PC-3 (cell line): ENCODE results near the gene THADA. TPM values are rescaled to one million over a fixed set of nuclear protein-coding genes. Genes with fewer than 3 reads are reported as not detected.
A peak's percentile ranks its signal among the peaks of the same experiment; 100 is the strongest.

ENCODE experiments used
- ATAC-seq: fragments of 200-7000 bp; cut with Tn5 transposase; 2 replicates; pipeline ENCODE4 v1.9.1; 2020; ENCODE audit warnings: mild to moderate bottlenecking, moderate library complexity
- BruUV-seq: library from RNA; stranded (reverse); fragments of 400-500 nt; replicated peaks from 2 replicates; lab custom pipeline; 2021; lab: Mats Ljungman, UMichigan
- CTCF ChIA-PET: fragments of 300-600 bp; sonication (Branson Sonifier 250); formaldehyde crosslinking; loops from one replicate; lab custom pipeline; 2022; ENCODE audit warnings: antibody characterized with exemption; lab: Charles Lee
- POLR2A ChIA-PET: fragments of 300-600 bp; sonication (Branson Sonifier 250); formaldehyde crosslinking; loops from one replicate; lab custom pipeline; 2022; ENCODE audit warnings: antibody characterized with exemption; ENCODE audit not compliant: unreplicated experiment; lab: Charles Lee
- DNase-seq: peaks from one replicate; pipeline ENCODE4 v3.0.0-alpha.2; 2015
- H2AFZ ChIP-seq: fragments of 300-600 bp; sonication (generic); 2 replicates; pipeline ENCODE4 v1.6.0; 2016; ENCODE audit warnings: antibody characterized with exemption, low read length
- H3F3A ChIP-seq: fragments of 300-600 bp; sonication (generic); one replicate; pipeline ENCODE4 v1.6.0; 2017; ENCODE audit warnings: antibody characterized with exemption, low read length, control low read depth, mild to moderate bottlenecking; ENCODE audit not compliant: unreplicated experiment
- H3K27ac ChIP-seq: fragments of 300-600 bp; sonication (generic); 2 replicates; pipeline ENCODE4 v1.5.1; 2016; ENCODE audit warnings: mild to moderate bottlenecking, low read length
- H3K27me3 ChIP-seq: fragments of 300-600 bp; sonication (generic); 2 replicates; pipeline ENCODE4 v1.6.1; 2016; ENCODE audit warnings: low read length, mixed read lengths
- H3K36me3 ChIP-seq: fragments of 300-600 bp; sonication (generic); 2 replicates; pipeline ENCODE4 v1.6.1; 2016; ENCODE audit warnings: low read depth, mixed run types, low read length, mixed read lengths
- H3K4me1 ChIP-seq: fragments of 300-600 bp; sonication (generic); 2 replicates; pipeline ENCODE4 v1.5.1; 2016; ENCODE audit warnings: low read length; ENCODE audit not compliant: insufficient read depth
- H3K4me2 ChIP-seq: fragments of 300-600 bp; sonication (generic); 2 replicates; pipeline ENCODE4 v1.6.0; 2016; ENCODE audit warnings: low read length
- H3K4me3 ChIP-seq: fragments of 300-600 bp; sonication (generic); 2 replicates; pipeline ENCODE4 v1.5.1; 2016; ENCODE audit warnings: mild to moderate bottlenecking, low read length, mixed read lengths
- H3K79me2 ChIP-seq: fragments of 300-600 bp; sonication (generic); 2 replicates; pipeline ENCODE4 v1.6.1; 2017; ENCODE audit warnings: low read length, mixed read lengths
- H3K9ac ChIP-seq: fragments of 300-600 bp; sonication (generic); 2 replicates; pipeline ENCODE4 v1.6.0; 2016; ENCODE audit warnings: mild to moderate bottlenecking, low read length
- H3K9me2 ChIP-seq: fragments of 300-600 bp; sonication (generic); replicated peaks from 2 replicates; pipeline ENCODE4 v1.6.1; 2016; ENCODE audit warnings: mixed run types, low read length, mixed read lengths
- H3K9me3 ChIP-seq: fragments of 300-600 bp; sonication (generic); 2 replicates; pipeline ENCODE4 v1.6.1; 2016; ENCODE audit warnings: low read length, mixed read lengths
- H4K20me1 ChIP-seq: fragments of 300-600 bp; sonication (generic); 2 replicates; pipeline ENCODE4 v1.6.1; 2016; ENCODE audit warnings: low read length, mixed read lengths
- CTCF ChIP-seq: fragments of 300-600 bp; sonication (generic); conservative IDR thresholded peaks from 2 replicates; pipeline ENCODE4 v1.5.1; 2017; ENCODE audit warnings: antibody characterized with exemption, low read depth, mild to moderate bottlenecking, low read length
- EZH2 ChIP-seq: fragments of 300-600 bp; sonication (generic); IDR thresholded peaks from one replicate; pipeline ENCODE4 v1.6.1; 2017; ENCODE audit warnings: antibody characterized with exemption, mild to moderate bottlenecking, low read length; ENCODE audit not compliant: unreplicated experiment
- EZH2phosphoT487 ChIP-seq: fragments of 300-600 bp; sonication (generic); IDR thresholded peaks from 2 replicates; pipeline ENCODE4 v1.6.1; 2018; ENCODE audit warnings: mild to moderate bottlenecking, antibody characterized with exemption, low read length, borderline replicate concordance
- intact Hi-C: fragments of 100-400 bp; cut with micrococcal nuclease; formaldehyde crosslinking; loops from 2 replicates; pipeline ENCODE4 v1.9.0; 2023
- total RNA-seq: library from RNA; depleted of rRNA; stranded (reverse); fragments of >200 nt; gene quantifications from 2 replicates; pipeline ENCODE4 v1.2.3, GENCODE V29; 2014

THADA gene
- total RNA-seq, 1 experiment from 2014 or later, result 33.6 TPM

- H2AFZ ChIP-seq, result no peak overlapping the region
- POLR2A ChIA-PET, result no interaction called here
- no peaks in the 10 kb centered on the region for H3K9me2 ChIP-seq
- DNase-seq (peak; percentile 83), ATAC-seq (peak; percentile 29; the same call in 1 of the 2 replicates)
- no peak for TF ChIP-seq CTCF
- TF ChIP-seq EZH2phosphoT487, result no peak
- no peak for TF ChIP-seq EZH2
- H3K4me3 ChIP-seq, result no peak overlapping the region
- no peaks in the 10 kb centered on the region for H4K20me1 ChIP-seq
- H3K9ac ChIP-seq, result no peak overlapping the region
- CTCF ChIA-PET, result no interaction called here
- H3K79me2 ChIP-seq, result no peaks in the 10 kb centered on the region
- intact Hi-C loops, result no loop called here
- no TSS peak for BruUV-seq
- no peaks in the 10 kb centered on the region for H3K27me3 ChIP-seq
- no peaks in the 10 kb centered on the region for H3K36me3 ChIP-seq
- 0 out of 2 replicates have a peak overlapping the region, but pooled peaks have one; percentile 1 for H3K27ac ChIP-seq
- H3K4me2 ChIP-seq, result 0 out of 2 replicates have a peak overlapping the region, but pooled peaks have one; percentile 13
- no peaks in the 10 kb centered on the region for H3F3A ChIP-seq
- peaks cover 27% of the 10 kb centered on the region for H3K4me1 ChIP-seq
- no peaks in the 10 kb centered on the region for H3K9me3 ChIP-seq
Measured at GRCh38 chr2:43495727-43496126, 100.1 kb downstream of the THADA start.

GRCh38 chr2:43493954-43494353 is 101.9 kb downstream of the THADA start:
- Histone ChIP-seq H3K27me3 (no peaks in the 10 kb centered on the region), H3K27ac (no peak overlapping the region), H3K4me1 (peaks cover 34% of the 10 kb centered on the region), H3K4me3 (no peak overlapping the region), H2AFZ (no peak overlapping the region), H3K9me2 (no peaks in the 10 kb centered on the region), H3K79me2 (no peaks in the 10 kb centered on the region), H3K36me3 (no peaks in the 10 kb centered on the region), H3K9ac (no peak overlapping the region), H3K4me2 (no peak overlapping the region), H4K20me1 (no peaks in the 10 kb centered on the region), H3K9me3 (no peaks in the 10 kb centered on the region), H3F3A (no peaks in the 10 kb centered on the region)
- BruUV-seq, result no TSS peak
- intact Hi-C loops, result no loop called here
- no peak for DNase-seq
- no peak for TF ChIP-seq CTCF
- no peak for TF ChIP-seq EZH2phosphoT487
- TF ChIP-seq EZH2, result no peak
- ChIA-PET POLR2A (no interaction called here), CTCF (no interaction called here)
- ATAC-seq, result no peak

GRCh38 chr2:43491065-43491639 is 104.7 kb downstream of the THADA start:
- ATAC-seq (peak; percentile 27), DNase-seq (peak; percentile 68)
- TF ChIP-seq EZH2phosphoT487 (no peak), EZH2 (no peak), CTCF (no peak)
- no TSS peak for BruUV-seq
- intact Hi-C loops, result no loop called here
- peak overlapping the region; percentile 37 for H3K27ac ChIP-seq
- no peak overlapping the region for H2AFZ ChIP-seq
- no peak overlapping the region for H3K9ac ChIP-seq
- no peaks in the 10 kb centered on the region for H3K9me3 ChIP-seq
- H3K4me2 ChIP-seq, result no peak overlapping the region
- ChIA-PET CTCF (interaction anchor here (0.6 kb wide), 2 partner anchors 30 to 263 kb away, joined by 3 read pairs; no protein-coding TSS in a partner anchor), POLR2A (interaction anchor here (0.5 kb wide), 1 partner anchor 264 kb away, joined by 3 read pairs; no protein-coding TSS in a partner anchor)
- no peaks in the 10 kb centered on the region for H3K27me3 ChIP-seq
- H3K9me2 ChIP-seq, result no peaks in the 10 kb centered on the region
- no peaks in the 10 kb centered on the region for H3F3A ChIP-seq
- H3K4me3 ChIP-seq, result no peak overlapping the region
- no peaks in the 10 kb centered on the region for H4K20me1 ChIP-seq
- no peaks in the 10 kb centered on the region for H3K79me2 ChIP-seq
- no peaks in the 10 kb centered on the region for H3K36me3 ChIP-seq
- H3K4me1 ChIP-seq, result peaks cover 44% of the 10 kb centered on the region
